Epithelial cell of esophagus (primary cell): ENCODE data around the gene GNG7.

ENCODE experiments used
- DNase-seq: peaks from one replicate; pipeline ENCODE4 v3.0.0; 2010; ENCODE audit warnings: low read depth
- H3K4me3 ChIP-seq: 2 replicates; pipeline ENCODE4 v1.5.1; 2011; ENCODE audit warnings: mild to moderate bottlenecking, low read length, control low read depth
- CTCF ChIP-seq: IDR thresholded peaks from 2 replicates; pipeline ENCODE4 v1.5.1; 2011; ENCODE audit warnings: low read depth, mild to moderate bottlenecking, low read length, control low read depth, inconsistent platforms; ENCODE audit not compliant: insufficient read depth; ENCODE audit errors: missing control alignments

GNG7 gene

DNA sequence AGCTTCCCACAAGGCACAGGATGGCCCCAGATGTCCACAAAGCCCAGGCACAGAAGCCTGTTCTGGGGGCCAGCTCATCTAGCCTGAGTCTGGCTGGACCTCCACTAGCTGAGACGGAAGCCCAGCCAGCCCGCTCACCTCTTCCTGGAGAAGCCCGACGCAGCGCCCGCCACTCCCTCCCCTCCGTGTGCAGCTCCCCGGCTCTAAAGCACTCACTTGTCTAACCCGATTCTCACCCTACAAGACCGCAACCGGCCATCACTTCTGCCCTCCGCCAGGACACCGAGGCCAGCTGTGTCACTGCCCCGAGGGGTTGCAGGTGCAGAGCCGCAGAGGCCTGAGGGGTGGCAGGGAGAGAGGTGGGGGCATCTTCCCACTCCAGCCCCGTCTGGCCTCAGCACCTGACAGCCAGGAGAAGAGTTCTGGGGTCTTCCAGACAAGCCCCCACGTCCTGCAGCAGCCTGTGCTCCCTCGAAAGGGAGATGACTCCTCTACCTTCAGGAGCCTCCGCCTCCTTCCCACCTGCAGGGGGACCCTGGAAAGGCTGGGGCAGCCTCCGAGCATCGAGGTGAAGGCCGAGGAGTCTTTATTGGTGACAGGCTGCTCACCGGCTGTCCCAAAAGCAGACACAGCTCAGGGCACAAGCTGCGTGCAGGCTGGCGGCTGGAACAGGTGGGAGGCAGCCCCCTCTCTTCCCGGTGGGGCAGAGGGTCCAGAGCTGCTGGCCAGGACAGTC, 24.6 kb upstream of the GNG7 start:
- TF ChIP-seq CTCF, result no peak
- no peak overlapping the region for H3K4me3 ChIP-seq
- peak; percentile 25 for DNase-seq

GRCh38 chr19:2726160-2726855, 23.8 kb upstream of the GNG7 start:
- no peak for TF ChIP-seq CTCF
- H3K4me3 ChIP-seq, result no peak overlapping the region
- DNase-seq, result no peak

DNA sequence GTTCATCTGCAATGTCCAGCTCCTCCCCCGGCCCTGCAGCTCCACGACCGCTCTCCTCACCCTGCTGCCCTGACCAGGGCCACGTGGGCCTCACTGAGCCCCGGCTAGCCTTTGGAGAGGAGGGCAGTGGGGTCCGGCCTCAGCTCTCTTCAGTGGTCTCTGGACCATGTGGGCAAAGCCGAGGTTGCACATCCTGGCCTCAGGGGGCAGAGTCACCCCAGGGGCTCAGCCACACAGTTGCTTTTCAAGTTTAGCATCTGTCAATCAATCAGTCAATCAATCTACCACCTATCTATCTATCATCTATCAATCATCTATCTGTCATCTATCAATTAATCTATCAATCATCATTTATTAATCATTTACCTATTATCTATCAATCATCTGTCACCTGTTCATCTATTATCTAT, 21.7 kb upstream of the GNG7 start:
- H3K4me3 ChIP-seq, result no peak overlapping the region
- DNase-seq, result no peak
- no peak for TF ChIP-seq CTCF

- TF ChIP-seq CTCF, result no peak
- DNase-seq, result no peak
- no peak overlapping the region for H3K4me3 ChIP-seq
Measured at GRCh38 chr19:2723747-2724146, 21.3 kb upstream of the GNG7 start.

DNA sequence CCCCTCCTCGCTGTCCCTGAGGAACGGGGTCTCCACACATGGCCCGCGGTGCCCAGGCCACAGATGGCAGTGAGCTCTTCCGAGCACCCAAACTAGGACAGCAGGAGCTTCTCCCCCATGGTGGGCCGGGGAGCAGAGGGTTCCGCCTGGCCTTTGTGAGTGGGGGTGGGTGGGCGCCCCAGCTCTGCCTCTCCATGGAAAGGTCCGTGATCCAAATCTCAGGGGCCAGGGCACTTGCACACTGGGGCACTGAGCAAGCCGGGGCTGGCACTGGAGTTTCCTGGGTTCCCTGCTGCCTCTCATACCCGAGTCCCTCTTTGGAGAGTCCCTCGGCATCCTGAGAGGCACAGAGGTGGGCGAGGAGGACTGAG, 20.8 kb upstream of the GNG7 start:
- no peak overlapping the region for H3K4me3 ChIP-seq
- no peak for TF ChIP-seq CTCF
- DNase-seq, result no peak

DNA sequence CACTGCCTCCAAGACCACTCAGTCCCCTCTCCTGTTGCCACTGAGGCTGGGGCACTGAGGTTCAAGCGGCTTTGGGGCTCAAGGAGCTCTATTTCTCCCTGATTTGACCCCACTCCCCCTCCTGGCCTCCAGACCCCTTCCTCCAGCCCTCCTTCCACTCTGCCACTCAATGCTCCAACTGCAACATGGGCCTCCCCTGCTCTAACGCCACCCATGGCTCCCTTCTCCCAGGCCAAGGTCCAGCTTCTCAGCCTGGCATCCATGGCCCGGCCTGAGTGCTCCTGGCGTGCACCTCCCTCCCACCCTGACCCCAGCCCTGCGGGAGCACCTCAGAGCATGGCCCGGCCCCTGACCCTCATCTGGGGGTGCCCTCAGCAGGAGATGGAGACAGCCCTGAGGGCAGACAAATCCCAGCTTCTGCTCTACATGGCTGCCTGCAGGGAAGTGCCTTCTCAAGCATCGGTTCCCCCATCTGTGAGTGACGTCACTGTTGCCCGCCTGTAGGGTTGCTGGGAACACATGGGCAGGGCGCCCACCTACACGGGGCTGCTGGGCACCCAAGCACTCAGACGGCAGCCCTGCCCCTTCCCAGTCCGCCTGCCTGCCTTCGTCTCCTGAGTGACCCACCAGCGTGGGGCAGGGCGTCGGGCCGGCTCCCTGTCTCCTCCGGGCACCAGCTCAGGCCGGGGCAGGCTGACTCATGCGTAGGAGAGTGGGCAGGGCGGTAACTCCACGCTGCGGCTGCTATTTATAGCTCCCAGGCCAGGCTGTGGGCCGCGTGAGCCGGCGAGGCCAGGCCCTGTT, 20.2 kb upstream of the GNG7 start:
- no peak overlapping the region for H3K4me3 ChIP-seq
- TF ChIP-seq CTCF, result no peak
- DNase-seq, result peak; percentile 28
